AML-193 (cell line): Measurements from ENCODE around the gene CA4.
"Not testable (repeated sequence)": the region's sequence is repeated elsewhere in the genome, so short reads cannot be mapped to it uniquely, and the experiment has no call there.

Source experiments
- DNase-seq, 2 experiments: peaks; one replicate each; lab custom pipeline; 2025; lab: John Stamatoyannopoulos, UW

Gene CA4

GRCh38 chr17:60174767-60175166 lies 25.0 kb downstream of the CA4 start:
- DNase-seq = not testable (repeated sequence)

- DNase-seq = not testable (repeated sequence)
These were observed 27.0 kb downstream of the CA4 start for GRCh38 chr17:60176763-60177162.

GRCh38 chr17:60178180-60178579 lies 28.4 kb downstream of the CA4 start:
- DNase-seq = not testable (repeated sequence)

GRCh38 chr17:60180380-60180779 lies 30.6 kb downstream of the CA4 start:
- DNase-seq = not testable (repeated sequence)

GRCh38 chr17:60186372-60186771 lies 36.6 kb downstream of the CA4 start:
- DNase-seq = not testable (repeated sequence)

- DNase-seq = not testable (repeated sequence)
These were observed 37.3 kb downstream of the CA4 start for GRCh38 chr17:60186846-60187745.

GRCh38 chr17:60188759-60189158 lies 39.0 kb downstream of the CA4 start:
- DNase-seq = no peak

- not testable (repeated sequence) for DNase-seq
These were observed 40.3 kb downstream of the CA4 start for GRCh38 chr17:60190032-60190431.

GRCh38 chr17:60193032-60193431 lies 43.3 kb downstream of the CA4 start:
- not testable (repeated sequence) for DNase-seq

GRCh38 chr17:60193482-60193881 lies 43.7 kb downstream of the CA4 start:
- no peak for DNase-seq

- not testable (repeated sequence) for DNase-seq
These were observed 44.4 kb downstream of the CA4 start for GRCh38 chr17:60194141-60194540.

- DNase-seq = not testable (repeated sequence)
These were observed 48.9 kb downstream of the CA4 start for GRCh38 chr17:60198630-60199029.

GRCh38 chr17:60205782-60206181 lies 56.0 kb downstream of the CA4 start:
- not testable (repeated sequence) for DNase-seq

- not testable (repeated sequence) for DNase-seq
These were observed 58.5 kb downstream of the CA4 start for GRCh38 chr17:60208302-60208701.
